GM19463 (cell line): ENCODE measurements around the gene IPMK.
A peak's percentile ranks its signal among the peaks of the same experiment; 100 is the strongest.

Source experiments
- ATAC-seq: cut with Tn5 transposase; IDR thresholded peaks from one replicate; pipeline ENCODE4 v1.9.1; 2021; ENCODE audit warnings: mild to moderate bottlenecking, moderate library complexity; ENCODE audit not compliant: unreplicated experiment

Gene IPMK

DNA sequence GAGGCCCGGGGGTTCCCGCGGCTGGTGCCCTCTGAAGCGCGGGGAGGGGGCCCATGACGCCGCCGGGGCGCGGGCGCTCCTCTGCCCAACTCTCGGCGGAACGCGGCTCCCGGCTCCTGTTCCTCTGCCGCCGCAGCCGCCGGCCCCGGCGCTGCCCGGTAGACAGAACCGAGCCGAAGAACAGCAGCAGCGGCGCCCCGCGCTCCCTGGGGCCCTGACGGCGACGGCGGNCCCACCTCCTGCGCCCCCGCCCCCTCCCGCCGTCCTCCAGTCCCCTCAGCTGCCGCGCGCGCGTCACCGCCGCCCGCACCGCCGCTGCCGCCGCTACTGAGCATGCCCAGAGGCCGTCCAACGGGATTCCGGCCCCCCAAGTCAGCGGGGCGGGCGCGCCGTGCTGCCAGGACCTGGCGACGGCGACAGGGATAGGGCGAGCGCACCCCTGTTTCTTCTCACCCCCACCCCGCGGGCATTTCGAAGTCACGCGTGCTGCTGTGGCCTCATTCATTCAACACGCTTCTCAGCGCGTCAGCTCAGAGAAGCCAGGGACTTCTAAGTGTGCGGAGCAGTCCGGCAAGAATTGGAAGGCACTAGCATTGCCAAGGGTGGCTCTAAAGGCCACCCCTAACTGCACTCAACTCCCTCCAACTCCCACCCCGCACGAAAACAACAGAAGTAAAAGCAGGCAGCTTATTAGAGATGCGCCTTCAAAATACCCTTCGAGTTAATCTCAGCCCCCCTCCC lies at the start of gene IPMK:
TSS of gene IPMK (minus strand) at position 182 of the 741 bp plus-strand sequence. CDS start 283 bp downstream, outside the sequence.
- ATAC-seq: peak; percentile 55

DNA sequence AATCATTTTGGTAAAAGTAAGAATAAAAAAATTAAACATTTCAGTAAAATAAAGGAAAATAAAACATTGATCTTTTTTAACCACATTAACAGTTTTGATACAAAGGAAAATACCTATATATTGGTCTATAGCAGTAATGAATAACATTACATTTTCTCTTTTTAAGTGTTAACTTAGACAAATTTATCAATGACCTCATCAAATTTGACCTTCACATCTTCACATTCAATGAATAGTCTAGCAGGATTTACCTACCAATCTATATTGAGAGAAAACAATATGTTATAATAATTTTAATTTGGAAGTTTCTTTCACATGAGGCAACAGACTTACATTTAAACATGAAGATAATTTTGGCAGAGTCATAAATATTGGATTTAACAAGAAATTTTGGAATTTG lies 49.2 kb upstream of the IPMK start:
- no peak for ATAC-seq

DNA sequence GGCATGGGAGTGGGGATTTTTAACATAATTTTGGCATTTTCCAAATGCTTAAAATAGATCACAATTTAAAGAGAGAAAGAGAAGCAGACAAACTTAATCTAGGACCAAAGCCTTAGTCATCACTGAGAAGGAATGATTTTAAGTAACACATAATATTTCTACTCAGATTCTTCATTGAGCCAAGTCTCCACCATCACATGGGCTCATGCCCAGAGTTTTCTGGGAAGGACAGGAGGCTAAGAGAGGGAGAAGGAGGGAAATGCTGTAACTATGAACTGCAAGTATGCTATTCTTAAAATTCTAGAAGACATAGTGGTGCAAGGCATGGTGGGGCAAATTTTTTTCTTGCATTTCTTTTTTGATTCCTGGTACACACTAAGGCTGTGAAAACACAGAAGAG lies 43.3 kb upstream of the IPMK start:
- ATAC-seq: no peak

DNA sequence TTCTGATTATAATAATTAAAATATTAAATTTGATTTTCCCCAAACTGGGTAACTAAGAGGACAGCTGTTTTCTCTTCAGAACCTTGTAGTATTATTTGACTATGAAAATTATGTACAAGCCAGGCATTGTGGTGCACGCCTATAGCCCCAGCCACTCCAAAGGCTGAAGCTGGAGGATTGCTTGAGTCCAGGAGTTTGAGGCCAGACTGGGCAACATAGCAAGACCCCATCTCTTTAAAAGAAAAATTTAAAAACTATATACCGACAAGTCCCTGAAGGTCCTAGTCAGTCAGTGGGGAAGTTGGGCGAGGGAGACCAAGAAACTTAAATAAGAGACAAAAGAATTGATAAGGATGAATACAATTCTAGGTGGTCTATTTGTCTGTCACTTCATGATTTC lies 40.0 kb upstream of the IPMK start:
- ATAC-seq: no peak

DNA sequence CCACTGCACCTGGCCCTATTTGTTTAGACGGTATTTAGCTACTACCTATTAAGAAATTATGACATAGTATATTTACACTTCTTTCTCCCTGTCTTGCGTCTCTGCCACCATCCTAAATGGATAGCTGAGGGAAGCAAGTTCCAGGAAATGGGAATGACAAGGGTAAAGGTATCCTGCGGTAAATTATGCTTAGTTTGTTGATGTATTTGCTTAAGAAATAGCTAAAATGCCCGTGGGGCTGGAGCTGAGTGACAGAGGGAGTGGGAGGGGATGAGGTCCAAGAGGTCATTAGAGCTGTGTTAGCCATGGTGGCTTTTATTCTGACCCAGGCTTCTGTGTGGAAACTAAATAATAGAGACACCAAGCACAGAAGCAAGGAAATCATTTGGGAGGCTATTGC lies 38.1 kb upstream of the IPMK start:
- no peak for ATAC-seq

DNA sequence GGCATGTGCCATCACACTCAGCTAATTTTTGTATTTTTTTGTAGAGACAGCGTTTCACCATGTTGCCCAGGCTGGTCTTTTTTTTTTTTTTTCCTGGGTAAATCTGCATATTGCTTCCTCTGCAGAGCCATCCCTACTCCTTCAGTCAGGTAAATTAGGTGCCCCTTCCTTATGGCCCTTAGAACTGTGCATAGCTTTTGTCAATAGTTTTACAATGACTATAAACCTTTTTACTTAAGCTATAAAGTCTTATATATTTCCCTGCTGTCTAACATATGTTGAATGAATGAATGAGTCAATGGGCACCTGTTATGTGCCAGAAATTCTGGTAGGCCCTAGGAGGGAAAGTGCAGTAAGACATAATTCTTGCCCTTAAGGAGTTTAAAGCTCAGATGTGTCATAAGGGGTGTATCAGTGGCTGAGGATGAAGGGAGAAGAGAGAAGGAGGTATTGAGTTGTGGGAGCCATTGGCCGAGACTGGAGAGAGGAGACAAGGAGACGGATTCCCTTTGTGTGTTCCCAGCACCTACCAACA lies 36.5 kb upstream of the IPMK start:
- no peak for ATAC-seq

DNA sequence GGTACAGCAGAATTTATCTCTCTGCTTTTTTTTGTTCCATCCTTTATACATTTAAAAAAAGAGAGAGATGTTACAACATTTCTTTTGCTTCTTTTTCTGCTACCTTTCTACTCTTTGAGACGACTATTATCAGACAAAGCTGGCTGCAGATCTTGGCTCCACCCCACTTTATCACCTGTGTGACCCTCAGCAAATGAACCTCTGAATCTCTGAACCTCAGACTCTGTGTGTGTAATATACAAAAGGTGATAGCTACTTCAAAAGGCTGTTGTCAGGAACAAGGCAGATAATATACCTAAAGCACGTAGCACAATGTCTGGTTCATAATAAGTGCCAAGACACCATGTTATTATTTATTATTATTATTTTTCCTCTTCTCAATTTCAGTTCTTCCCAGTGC lies 34.6 kb upstream of the IPMK start:
- ATAC-seq: no peak

DNA sequence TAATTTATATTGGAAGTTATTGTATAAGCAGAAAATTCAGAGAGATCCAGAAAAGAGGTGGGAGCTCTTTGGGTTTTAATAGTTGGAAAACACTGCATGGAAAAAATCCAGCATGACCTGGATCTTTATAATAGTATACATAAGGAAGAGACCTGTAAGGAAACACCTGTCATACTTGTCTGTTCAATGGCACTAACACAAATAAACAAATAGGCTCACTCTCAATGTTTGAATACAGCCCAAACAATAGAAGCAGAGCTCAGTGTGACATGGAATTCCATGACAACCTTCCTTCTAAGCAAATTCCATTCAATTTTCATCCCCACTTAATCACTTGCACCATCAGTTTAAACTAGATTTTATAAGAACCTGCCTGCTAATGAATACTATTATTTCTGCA lies 33.0 kb upstream of the IPMK start:
- ATAC-seq: no peak

DNA sequence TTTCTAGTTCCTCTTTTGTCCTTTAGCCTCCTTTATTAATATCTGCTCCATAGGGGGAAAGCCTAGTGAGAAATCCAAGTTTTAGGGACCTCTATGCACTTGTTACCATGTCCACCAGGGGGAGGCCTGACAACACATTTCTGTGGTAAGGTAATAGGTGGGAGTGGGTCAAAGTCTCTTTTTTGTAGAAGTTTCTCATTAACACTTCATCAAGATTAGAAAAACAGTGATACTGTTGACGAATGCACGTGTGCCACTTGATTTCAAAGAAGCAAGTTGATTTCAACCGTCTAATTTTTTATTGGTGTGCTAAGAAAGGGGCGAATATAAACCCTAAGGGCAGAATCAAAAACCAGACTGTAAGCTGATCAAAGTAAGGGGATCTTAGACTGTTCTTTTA lies 31.9 kb upstream of the IPMK start:
- peak; percentile 94 for ATAC-seq

DNA sequence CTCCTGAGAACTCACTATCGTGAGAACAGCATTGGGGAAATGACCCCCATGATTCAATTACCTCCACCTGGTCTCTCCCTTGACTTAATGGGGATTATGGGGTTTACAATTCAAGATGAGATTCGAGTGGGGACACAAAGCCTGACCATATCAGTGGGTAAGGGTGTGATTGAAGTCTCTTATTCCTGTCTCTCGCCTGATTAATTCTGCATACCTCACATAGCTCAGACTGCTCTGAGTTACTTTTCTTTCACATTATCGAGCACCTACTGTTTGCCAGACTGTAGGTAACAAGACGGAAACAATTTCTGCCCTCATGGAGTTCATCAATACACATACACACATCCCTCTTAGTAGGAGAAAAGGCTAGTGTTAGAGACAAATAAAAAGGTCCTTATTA lies 26.3 kb upstream of the IPMK start:
- ATAC-seq: no peak

DNA sequence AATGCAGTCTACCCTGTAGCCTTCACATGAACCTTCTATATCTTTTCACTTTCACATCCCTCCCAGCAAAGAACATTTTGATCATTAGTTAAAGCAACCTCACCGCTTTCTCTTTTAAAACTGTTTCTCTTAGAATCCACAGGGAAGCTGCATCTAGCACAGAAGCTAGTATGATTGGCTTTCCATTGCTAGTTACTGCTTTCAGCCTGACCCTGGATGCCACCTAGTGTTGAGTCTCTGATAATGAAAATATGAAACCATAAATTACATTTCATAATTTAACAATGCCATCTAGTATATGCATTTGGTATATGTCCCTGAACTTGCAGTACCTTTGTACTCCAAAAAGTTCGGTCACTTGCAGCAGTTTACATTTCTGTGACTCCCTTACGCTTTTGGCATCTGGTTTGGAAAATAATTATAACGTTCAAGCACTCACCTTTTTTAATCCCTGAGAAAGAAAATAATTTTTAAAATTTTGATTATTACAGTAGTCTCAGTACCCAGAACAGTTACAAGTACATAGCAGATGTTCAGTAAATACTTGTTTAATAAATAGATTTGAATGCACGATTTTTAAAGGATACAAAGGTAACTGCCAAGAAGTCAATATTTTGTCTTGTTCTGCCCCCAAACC lies 24.0 kb upstream of the IPMK start:
- peak; percentile 93 for ATAC-seq

DNA sequence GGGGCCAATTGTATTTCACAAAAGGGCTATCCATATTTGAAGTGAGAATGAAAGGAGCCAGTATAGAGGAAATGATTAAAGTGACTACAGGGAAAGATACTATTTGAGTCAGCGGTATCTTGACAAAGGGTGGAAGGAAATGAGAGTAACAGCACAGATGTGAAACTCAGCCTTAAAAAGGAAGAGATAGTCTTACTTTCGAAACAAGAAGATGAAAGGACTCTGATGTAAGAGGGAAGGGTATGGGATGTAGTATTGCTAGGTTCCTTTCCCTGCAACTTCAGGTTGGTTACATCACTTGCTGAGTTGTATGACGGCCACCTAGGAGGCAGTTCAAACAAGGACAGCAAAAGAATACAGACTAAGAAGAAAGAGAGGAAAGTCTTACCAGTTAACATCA lies 14.9 kb upstream of the IPMK start:
- ATAC-seq: peak; percentile 97

DNA sequence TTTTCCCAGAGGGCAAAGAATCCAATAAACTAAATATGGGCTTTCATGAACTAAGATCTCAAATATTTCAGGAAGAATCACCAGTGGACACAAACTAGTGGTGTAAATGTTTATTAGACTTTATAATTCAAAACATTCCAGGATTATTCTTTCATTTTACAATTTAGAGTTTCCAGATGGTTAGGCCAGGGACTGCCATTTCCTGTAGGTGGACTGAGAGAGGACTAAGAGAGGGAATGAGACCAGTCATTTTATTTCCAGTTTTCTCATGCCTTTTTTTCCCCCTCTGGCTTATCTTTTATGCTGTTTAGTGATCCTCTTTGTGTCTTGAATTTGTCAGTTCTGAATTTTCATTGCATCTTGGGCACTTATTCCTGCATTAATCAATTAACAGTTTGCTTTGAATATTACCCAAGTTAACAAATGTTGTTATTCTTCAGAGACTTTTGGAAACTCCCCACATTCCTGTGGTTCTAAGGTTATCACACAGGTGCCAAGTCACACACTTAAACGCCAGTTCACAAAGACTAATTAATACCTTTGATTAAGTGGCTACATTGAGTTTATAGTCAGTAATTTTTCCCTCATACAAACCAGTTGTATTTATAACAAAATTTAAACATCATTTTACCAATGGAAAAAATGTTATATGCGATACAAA lies 13.5 kb upstream of the IPMK start:
- no peak for ATAC-seq

DNA sequence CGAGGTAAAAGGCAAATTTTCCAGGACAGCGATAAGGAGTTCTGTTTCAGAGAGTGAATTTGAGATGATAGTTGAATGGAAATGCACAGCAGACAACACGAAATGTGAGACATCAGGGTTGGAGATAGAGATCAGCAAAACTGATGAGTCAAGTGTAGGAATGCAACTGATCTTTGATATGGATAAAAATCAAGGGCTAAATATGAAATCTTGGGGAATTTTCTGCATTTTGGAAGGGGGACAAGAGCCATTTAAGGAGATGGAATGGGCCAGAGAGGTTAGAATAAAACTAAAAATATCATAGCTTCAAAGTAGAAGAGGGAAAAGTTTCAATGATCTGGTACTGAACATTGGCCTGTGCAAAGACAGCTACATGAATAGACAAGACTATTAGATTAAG lies 12.8 kb upstream of the IPMK start:
- ATAC-seq: no peak

DNA sequence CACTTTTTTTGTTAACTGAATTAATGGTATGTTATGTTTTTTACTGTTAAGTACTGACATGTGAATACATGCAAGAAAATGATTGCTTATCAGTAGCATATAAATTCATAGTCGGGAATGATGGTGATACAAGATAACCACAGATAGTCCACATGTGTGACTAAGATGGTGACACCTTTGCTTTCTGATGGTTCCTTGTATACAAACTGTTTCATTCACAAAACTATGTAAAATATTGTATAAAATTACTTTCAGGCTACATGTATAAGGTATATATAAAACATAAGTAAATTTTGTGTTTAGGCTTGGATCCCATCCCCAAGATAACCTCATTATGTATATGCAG lies 11.2 kb upstream of the IPMK start:
- no peak for ATAC-seq

DNA sequence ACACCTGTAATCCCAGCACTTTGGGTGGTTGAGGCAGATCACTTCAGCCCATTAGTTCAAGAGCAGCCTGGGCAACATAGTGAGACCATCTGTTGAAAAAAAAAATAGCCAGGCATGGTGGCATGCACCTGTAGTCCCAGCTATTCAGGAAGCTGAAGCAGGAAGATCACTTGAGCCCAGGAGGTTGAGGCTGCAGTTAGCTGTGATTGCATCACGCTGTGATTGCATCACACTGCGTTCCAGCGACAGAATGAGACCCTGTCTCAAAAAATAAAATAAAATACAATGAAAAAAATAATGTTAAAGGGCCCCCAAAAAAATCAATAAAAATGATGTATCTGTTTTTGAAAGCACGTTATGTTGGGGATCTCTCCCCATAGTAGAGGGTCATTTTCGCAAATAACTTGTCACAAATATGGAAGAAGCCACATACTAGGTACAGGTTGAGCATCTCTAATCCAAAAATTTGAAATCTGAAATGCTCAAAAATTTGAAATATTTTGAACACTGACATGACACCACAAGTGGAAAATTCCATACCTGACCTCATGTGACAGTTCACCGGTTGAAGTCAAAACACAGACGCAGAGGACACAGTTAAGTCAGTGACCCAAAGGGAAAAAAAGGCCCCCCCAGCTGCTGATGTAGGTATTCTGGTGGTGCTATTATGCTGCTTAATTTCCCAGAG lies 10.7 kb upstream of the IPMK start:
- no peak for ATAC-seq

DNA sequence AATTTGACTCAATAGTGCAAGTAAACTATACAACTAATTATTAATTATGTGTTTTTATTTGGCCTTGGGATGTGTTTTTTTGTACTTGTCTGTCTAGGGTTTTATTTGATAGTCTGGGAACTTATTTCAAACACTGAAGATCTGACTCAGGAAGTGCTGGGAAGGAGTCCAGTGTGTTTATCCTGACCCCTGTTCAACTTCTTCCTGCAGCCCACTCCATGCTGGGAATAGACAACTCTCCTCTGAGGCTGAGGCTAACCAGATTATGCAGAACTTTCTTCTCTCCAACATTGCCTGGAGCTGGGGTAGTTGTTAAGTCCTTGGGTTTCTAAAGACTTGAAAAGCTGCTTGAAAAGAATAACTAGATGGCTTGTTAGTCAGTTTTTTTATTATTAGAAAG lies 8.2 kb upstream of the IPMK start:
- no peak for ATAC-seq

DNA sequence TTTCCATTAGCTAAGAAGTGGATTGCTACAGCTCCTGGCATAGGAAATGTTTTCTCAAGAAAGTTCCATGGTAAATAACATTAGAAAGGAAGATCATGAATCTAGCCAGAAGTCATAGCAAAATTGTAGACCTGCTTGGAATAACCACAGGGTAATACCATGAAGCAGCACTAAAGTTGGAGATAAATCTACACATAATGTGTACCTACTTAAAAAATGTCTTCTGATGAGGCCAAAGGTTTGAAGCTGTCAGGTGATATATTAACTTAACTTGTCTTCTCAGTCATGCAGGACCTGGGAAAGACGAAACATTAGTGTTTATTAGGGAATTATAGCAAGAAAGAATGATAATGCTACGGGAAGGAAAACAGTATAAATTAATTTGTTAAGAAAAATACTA lies 7.6 kb upstream of the IPMK start:
- no peak for ATAC-seq

DNA sequence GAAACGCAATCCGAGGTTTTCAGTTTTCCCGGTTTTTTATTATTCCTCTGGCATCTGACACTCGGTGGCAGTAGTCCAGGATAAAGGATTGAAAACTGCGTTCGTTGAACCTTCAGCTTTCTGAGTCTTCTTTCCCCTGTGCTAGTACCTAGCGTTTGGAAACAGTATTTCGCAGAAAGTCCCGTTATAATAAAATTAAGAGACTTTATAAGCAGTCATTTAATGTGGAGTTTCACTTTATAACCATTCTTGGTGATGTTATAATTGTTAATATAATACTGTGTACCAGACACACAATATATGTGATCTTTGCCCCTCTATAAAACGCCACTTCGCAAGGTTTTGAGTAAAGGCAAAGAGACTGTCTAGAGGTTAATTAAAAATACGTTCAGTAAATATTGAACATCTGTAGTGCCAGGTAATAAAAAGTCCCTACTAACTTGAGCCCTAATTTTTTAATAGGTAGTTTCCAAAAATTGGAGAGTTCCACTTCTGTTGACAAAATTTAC lies 2.1 kb upstream of the IPMK start:
- ATAC-seq: no peak

DNA sequence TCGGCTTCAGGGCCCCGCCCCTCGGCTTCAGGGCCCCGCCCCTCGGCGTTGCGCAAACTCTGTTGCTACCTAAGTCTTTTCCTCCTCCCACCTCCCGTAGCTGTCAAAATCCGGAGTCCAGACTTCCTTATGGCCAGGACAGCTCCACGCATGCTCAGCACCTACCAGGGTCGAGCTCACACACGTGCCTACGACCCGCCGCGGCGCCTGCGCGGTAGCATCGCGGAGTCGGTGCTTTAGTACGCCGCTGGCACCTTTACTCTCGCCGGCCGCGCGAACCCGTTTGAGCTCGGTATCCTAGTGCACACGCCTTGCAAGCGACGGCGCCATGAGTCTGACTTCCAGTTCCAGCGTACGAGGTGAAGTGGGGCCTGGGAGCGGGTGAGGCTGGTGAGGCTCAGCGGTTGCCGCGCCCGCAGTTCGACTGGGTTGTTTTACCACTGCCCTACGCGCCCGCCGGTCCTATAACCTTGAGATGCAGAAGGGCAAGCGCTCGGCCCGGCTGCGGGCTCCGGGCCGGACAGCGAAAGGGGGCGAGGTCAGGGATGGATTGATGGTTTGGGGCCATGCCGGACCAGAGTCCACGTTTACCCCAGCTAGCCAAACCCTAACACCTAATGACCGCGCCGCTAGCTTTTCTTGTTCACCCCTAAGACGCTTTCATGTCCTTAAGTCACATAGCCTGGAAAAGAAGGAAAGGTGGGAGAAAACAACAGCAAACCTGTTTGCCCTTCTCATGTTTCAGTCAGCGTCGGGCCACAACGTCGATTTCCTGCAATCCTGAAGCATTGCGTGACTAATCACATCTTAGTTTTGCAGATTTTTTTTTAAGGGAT lies 1.5 kb upstream of the IPMK start, which contains the start of gene CISD1:
TSS of gene CISD1 (plus strand) at position 217 of the 836 bp plus-strand sequence. CDS start at position 329, 112 bp downstream.
- peak; percentile 57 for ATAC-seq
